Omental fat pad (tissue), 4 donors: ENCODE data around the gene TMEM207. TPM values are rescaled to one million over a fixed set of nuclear protein-coding genes. Genes with fewer than 3 reads are reported as not detected.

ENCODE experiments used
- ATAC-seq: fragments of 150-250 bp; one replicate; pipeline ENCODE4 v1.9.1; 2016; ENCODE audit warnings: mild to moderate bottlenecking, moderate library complexity; ENCODE audit not compliant: low FRiP score
- DNase-seq: peaks from one replicate; pipeline ENCODE4 v3.0.0-alpha.2; 2019; ENCODE audit warnings: low spot score
- CTCF ChIP-seq, 3 donors: fragments of 450-650 bp; IDR thresholded peaks; one replicate each; pipeline ENCODE4 v1.5.1; 2016 to 2017; ENCODE audit warnings: antibody characterized with exemption in 3 of 3, mild to moderate bottlenecking in 3 of 3, moderate library complexity in 2 of 3
- total RNA-seq, 4 donors: library from RNA; depleted of rRNA; stranded (reverse); fragments of >200 nt; gene quantifications; one replicate each; pipeline ENCODE4 v1.1.0, GENCODE V29; 2016

TMEM207 gene
- total RNA-seq, 4 donors from 2014 or later: not detected

- DNase-seq (no peak), ATAC-seq (no peak)
- no peak for TF ChIP-seq CTCF (IDR thresholded peaks at IDR 0.05)
Measured at GRCh38 chr3:190494907-190495306, 45.2 kb upstream of the TMEM207 start.

- DNase-seq (no peak), ATAC-seq (no peak)
- TF ChIP-seq CTCF (IDR thresholded peaks at IDR 0.05): no peak
Measured at GRCh38 chr3:190492966-190493365, 43.3 kb upstream of the TMEM207 start.

- no peak for TF ChIP-seq CTCF (IDR thresholded peaks at IDR 0.05)
- no peak for DNase-seq
- ATAC-seq: no peak
Measured at GRCh38 chr3:190492129-190492528, 42.4 kb upstream of the TMEM207 start.

GRCh38 chr3:190491533-190492054 lies 41.9 kb upstream of the TMEM207 start:
- DNase-seq (no peak), ATAC-seq (no peak)
- TF ChIP-seq CTCF (IDR thresholded peaks at IDR 0.05): no peak

- TF ChIP-seq CTCF (IDR thresholded peaks at IDR 0.05): no peak
- ATAC-seq (no peak), DNase-seq (no peak)
Measured at GRCh38 chr3:190486908-190487607, 37.4 kb upstream of the TMEM207 start.

- no peak for TF ChIP-seq CTCF (IDR thresholded peaks at IDR 0.05)
- ATAC-seq (no peak), DNase-seq (no peak)
Measured at GRCh38 chr3:190486533-190486864, 36.8 kb upstream of the TMEM207 start.

GRCh38 chr3:190485830-190486532 lies 36.3 kb upstream of the TMEM207 start:
- no peak for ATAC-seq
- no peak for DNase-seq
- TF ChIP-seq CTCF (IDR thresholded peaks at IDR 0.05): no peak
